GM10266 (cell line): ENCODE data around the gene TCF15.

Source experiments
- DNase-seq: peaks from one replicate; pipeline ENCODE4 v3.0.0; 2012; ENCODE audit errors: extremely low spot score
- TF ChIP-seq, protein P1 (sequence below): IDR thresholded peaks from 2 replicates; pipeline ENCODE4 v1.5.1; 2012; ENCODE audit warnings: mild to moderate bottlenecking, low read depth; ENCODE audit not compliant: control insufficient read depth, insufficient read depth; ENCODE audit errors: missing control alignments

Gene TCF15

DNA sequence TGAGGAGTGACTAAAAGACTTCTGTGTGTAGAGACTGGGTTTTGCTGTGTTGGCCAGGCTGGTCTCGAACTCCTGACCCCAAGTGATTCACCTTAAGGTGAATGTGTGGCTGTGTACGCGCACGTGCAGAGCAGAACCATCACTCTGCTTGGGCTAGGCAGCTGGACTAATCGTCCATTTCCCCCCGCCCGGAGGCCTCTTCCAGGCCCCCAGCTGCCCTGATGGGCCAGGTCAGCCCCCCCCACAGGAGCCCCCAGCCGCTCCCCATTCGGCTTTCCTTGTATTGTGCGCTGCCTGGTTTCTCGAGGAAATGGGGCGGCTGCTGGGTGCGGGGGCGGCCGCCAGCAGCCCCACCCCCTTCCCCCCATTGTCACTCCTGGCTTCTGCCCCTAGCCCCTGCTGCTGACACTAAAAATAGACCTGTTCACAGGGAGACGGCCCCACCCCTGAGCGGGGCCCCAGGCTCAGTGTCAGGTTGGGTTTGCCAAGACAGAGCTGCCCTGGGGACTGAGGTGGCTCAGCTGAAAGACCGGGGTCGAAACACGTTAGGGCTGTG, 41.9 kb downstream of the TCF15 start:
- TF ChIP-seq, protein P1, sequence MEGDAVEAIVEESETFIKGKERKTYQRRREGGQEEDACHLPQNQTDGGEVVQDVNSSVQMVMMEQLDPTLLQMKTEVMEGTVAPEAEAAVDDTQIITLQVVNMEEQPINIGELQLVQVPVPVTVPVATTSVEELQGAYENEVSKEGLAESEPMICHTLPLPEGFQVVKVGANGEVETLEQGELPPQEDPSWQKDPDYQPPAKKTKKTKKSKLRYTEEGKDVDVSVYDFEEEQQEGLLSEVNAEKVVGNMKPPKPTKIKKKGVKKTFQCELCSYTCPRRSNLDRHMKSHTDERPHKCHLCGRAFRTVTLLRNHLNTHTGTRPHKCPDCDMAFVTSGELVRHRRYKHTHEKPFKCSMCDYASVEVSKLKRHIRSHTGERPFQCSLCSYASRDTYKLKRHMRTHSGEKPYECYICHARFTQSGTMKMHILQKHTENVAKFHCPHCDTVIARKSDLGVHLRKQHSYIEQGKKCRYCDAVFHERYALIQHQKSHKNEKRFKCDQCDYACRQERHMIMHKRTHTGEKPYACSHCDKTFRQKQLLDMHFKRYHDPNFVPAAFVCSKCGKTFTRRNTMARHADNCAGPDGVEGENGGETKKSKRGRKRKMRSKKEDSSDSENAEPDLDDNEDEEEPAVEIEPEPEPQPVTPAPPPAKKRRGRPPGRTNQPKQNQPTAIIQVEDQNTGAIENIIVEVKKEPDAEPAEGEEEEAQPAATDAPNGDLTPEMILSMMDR = no peak
- DNase-seq = no peak

DNA sequence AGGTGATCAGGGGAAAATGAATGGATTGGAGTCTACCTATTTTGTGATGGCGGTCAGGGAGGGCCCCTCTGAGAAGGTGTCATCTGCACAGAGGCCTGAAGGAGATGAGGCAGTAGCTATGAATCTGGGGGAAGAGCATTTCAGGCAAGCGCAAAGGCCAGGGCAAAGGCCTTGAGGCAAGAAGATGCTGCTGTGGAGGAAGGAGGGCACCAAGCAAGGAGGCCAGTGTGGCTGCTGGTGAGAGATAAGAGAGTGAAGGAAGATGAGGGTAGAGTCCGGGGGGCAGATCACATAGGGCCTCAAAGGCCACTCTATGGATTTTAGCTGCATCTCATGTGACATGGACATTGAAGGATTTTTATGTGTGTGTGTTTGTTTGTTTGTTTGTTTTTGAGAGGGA, 45.9 kb downstream of the TCF15 start:
- TF ChIP-seq, protein P1 = no peak
- DNase-seq = no peak

DNA sequence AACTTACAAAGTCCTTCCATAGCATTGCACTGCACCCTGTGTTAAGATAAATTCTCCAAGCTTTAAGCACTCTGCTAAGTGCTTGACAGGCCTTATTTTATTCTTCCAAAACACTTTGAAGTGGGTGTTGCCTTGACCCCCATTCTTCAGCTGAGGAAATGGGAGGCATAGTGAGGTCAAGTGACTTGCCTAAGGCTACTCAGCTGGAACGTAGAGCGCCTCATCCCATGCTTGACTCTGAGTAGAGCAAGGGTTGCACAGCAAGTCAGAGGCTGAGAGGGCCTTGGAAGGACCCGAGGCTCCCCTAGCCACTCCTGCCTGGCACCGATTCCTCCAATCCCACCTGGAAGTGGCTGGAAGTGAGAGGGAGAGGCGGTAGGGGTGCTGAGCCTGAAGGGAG, 46.9 kb downstream of the TCF15 start:
- DNase-seq = no peak
- TF ChIP-seq, protein P1 = no peak

DNA sequence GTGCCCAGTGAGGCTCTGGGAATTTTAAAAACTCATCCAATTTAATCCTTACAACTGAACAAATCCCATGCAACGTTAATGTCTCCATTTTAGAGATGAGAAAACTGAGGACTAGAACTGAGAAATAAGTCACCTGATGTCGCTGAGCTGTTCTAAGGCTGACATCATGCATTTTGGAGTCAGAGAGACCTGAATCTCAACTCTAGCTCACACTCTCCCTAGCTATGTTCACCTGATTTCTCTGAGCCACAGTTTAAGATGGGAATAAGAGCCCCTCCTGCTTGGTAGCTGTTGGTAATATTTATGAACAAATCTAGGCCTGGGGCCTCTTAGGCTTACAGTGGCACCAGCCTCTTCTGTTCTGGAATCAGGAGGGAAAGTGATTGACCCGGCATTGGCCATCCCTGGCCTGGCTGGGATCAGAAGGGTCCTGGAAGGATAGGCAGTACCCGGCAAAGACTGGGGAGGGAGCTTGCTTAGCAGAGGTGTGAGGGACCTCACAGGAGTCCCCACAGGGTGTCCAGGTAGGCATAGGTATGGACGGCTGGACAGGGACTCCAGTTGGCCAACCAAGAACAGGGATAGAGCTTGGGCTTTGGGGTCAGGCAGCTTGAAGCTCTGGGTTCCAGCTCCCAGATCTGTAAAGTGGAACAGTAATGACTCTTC, 47.7 kb downstream of the TCF15 start:
- no peak for DNase-seq
- TF ChIP-seq, protein P1 = no peak

DNA sequence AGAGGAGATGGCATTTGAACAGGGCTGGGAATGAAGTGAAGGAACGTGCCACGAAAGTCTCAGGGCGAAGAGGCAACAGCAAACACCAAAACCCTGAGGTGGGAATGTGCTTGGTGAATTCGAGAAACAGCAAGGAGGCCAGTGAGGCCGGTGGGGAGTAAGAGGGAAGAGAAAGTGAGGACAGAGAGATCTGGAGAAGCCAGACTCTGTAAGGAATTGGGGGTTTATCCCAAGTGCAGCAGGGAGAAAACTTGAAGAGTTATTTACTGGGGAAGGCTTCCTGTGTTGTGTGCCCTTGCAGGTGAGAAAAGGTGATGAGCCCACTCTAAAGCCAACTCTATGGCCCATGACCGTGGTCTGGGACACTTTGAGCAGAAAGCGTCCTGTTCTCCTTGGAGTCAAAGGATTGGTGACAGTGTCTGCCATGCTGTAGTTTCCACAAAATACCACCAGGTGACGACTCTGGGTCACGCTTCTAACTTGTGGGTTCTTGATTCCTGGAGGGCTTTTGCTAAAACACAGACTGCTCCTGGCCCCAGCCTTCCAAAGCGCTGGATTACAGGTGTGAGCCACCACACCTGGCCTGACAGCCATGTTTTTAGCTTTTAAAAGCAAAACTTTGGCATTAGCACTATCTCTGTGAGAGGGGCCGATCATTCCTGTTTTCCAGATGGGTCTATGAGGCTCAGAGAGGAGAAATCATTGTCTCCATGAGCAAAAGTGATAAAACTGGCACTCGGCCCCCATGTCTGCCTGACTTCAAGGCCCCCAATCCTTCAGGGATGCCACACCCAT, 48.5 kb downstream of the TCF15 start:
- DNase-seq = peak; percentile 78
- TF ChIP-seq, protein P1 = peak; percentile 89

DNA sequence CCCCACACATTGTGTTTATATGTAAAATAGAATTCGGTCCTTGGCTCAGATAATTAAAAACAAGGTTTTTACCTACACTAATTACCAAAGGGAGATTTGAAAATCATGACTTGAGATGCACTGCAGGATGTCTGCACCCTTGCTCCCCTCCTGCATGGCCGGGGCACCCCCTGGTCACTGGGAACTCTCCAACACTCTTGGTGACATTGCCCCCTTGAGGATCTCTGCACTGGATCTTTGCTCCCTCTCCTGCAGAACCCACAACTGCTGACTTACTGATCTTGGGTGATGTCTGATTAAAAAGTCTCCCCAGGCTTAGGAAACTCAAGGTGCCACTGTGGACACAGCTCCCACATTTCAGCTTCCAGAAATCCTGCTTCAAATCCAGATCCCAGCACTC, 49.4 kb downstream of the TCF15 start:
- TF ChIP-seq, protein P1 = peak; percentile 25
- DNase-seq = no peak

DNA sequence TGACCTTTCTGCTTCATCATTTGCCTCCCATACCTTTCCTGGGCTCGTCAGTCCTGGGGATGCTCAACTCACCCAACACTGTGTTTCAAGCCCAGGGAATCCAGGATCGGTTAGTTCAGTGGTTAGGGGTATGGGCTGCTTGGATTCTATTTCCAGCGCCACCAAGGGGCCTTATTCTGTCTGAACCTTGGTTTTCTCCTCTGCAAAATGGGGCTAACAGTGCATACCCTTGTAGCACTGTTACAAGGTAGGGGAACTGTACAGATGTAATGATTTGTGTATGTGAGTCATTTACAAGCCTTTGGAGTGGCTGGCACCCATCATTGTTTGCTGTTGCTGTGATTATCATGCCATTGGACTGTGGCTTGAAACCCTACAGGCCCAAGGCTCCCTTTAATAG, 52.0 kb downstream of the TCF15 start:
- TF ChIP-seq, protein P1 = no peak
- DNase-seq = no peak
